GM18505 (cell line): ENCODE measurements around the gene C14orf180.

ENCODE experiments used
- ATAC-seq: cut with Tn5 transposase; IDR thresholded peaks from one replicate; pipeline ENCODE4 v1.9.1; 2021; ENCODE audit not compliant: unreplicated experiment
- POLR2A ChIP-seq: IDR thresholded peaks from 4 replicates; pipeline ENCODE4 v1.6.1; 2011; ENCODE audit warnings: borderline replicate concordance; ENCODE audit not compliant: insufficient read depth, insufficient read length; ENCODE audit errors: extremely low read depth

The C14orf180 gene

DNA sequence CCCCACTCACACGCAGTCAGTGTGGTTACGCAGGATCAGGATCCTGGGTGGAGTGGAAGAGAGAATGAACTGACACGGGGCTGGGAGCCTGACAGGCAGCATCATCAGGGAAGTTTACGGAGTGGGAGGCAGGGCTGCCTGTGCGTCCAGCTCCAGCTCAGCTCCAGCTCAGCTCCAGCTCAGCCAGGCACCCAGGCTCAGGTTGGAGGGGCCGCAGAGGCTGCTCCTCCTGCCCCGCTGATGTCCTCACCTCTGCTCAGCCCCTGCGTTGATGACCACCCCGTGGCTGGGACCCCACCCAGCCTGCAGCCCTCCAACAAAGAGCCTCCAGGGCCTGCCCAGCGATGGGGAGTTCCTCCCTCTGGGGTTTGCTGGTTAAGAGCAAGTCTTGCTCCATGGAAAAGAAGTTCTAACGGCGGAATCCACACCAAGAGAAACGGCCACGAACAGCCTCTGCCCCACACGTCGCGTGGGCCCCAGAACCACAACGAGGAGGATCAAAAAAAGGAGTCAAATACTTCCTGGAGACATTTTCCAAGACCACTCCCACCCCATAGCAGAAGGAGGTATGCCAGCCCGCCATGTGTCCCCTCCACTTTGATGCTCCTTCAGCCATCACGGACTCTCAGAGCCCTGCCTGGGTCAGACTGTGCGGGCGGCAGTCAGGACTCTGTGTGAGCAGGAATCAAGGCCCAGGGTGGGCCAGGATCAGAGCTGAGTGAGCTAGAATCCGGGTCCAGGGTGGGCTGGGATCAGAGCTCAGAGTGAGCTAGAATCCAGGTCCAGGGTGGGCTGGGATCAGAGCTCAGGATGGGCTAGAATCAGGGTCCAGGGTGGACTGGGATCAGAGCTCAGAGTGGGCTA is 17.7 kb upstream of the C14orf180 start:
- ATAC-seq = no peak
- TF ChIP-seq POLR2A = no peak

DNA sequence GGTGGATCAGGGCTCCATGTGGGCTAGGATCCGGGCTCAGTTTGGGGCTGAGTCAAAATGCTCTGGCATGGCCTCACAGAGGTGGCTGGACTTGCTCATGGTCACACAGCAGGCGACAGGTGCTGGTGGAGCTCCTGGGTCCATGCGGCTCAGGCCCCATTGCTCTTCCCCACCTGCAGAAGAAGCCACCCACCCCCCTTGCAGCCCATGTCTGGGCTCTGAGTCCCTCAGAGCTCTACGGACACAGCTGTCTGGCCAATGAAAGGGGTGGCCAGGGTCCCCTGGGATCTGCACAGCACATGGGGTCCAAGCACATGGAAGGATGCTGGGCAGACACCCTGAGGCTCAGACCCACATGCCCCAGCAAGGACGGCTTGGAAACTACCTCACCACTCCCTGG is 17.0 kb upstream of the C14orf180 start:
- no peak for ATAC-seq
- no peak for TF ChIP-seq POLR2A

DNA sequence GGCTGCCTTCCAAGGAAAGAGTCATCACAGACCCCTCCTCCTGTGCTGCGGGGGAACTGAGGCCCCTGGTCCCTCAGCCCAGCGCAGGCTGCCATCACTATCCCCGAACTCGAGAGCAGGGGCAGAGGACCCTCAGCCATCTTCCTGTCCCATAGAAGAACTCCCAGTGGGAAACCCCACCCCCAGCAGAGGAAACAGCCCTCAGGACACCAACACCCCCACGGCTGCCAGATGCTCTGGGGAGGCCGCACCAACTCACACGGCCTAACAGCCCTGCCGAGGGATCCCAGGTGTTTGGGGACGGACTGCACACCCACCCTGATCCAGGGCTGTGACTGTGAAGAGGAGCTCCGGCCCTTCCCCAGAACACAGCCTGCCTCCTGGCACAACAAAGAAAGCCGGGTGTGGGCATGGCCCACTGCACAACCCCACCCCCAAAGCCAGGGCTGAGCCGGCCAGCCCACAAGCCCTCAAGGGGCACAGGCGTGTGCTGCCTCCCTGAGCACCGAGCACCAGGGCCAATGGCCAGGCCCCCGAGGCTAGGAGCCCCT is 16.3 kb upstream of the C14orf180 start:
- ATAC-seq = no peak
- no peak for TF ChIP-seq POLR2A

DNA sequence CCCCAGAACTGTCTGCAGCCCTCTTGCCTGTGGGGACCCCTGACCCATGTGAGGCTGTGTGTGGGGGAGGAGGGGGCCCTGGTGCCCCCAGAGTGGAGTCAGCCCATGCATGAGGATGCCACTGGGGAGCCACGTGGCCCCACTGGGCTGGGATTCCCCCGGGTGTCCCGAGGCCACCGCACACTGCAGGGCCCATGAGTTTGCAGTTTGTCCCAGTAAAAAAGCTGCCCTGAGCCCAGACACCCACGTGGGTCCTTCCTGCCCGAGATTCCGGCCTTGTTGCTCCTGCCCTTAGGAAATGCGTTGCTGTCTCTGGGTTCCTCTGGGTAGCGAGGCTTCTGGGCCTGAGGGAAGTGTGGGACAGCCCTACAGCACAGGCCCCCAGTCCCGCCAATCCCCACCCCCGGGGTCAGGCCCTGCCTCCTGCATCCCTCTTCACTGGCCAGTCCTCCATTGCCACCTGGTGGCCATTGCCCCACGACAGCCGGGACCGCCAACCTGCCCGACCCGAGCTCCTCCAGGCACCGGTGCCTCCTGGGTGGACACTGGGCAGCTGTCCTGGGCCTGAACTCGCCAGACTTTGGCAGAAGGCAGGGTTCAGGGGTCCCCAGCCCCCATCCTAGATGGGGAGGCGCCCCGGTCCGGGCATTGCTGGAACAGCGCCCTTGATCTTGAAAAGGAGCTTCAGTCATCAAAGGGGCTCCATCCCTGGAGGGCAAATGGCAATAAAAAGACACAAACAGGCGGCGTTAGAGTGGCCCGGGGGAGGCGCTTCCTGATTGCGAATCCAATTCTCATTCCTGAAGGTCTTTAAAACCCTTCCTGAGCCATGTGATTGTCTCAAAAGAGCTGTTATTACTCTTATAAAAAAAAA is 15.6 kb upstream of the C14orf180 start:
- ATAC-seq = no peak
- TF ChIP-seq POLR2A = no peak

DNA sequence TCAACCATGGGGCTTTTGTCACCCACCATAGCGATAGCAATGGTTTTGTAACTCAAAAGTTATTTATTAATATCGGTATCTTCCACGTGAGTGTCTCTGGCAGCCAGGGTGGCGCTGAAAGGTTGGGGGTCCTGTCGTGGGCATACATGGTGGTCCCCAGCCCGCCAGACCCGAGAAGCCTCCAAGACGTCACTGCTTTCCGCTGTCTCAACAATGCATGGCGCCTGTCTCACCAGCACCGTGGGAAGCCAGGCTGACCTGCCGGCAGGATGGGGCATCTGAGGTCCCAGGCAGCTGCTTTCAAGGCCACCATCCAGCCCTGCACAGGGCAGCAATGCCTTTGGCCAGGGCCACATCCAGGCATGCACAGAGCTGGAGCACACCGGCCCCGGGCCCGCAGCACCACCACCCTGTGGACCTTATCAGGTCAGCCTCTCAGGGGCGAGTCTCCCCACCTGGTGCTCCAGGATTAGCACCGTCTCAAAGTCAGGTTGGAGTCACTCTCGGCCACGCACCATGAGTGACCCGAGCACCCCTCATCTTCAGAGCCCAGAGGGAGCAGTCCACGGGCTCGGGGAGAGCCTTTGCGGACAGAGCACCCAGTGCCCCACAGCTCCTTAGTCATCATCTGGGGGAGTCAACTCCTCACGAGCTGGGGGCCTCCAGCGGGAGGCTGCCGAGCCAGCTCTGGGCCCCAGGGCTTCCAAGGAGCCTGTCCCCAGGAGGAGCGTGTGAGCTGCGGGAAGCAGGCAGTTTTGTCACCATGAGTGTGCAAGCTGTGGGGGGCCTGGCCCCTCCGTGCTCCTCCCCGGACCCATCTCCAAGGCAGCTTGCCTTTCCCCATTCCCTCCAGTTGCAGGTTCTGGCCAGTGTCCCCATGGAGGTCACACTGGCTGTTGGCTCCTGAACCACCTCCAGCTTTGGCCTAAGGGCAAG is 14.6 kb upstream of the C14orf180 start:
- no peak for TF ChIP-seq POLR2A

DNA sequence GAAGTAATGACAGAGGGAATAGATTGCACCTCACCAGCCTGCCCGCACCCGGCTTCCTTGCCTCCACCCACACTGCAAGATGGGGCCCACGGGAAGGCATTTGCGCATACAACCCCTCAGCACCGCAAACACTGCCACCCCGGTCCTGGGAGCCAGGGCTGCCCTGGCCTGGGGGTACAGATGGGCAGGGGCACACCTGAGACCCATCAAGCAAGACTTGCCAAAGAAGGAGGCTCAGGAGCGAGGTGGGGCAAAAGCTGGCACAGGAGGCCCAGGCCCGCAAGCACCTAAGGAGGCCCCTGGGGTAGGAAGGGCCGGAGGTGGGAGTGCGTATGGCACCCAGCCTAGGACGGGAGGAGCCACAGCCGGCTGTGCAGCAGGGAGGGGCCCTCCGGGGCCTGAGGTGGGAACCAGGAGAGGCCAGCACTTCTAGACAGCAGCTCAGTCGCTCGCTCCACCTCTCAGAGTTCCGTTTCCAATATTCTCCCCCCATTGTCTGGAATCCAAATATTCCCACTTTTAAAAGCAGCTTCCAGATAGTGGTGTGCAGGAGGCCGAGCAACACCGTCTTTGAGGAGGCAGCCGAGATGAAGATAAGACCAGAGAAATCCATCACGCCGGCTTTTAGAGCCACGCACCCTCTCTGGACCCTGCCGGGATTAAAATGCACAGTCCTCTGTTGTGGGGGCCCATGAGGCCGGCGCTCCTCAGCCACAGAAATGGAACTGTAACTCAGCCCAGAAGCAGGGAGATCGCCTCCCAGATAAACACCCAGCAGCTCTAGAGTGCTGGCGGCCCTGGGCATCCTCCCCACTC is 12.2 kb upstream of the C14orf180 start:
- ATAC-seq = no peak
- no peak for TF ChIP-seq POLR2A

More for the DNA sequence above, 14.6 kb upstream of the C14orf180 start:
- no peak for ATAC-seq

DNA sequence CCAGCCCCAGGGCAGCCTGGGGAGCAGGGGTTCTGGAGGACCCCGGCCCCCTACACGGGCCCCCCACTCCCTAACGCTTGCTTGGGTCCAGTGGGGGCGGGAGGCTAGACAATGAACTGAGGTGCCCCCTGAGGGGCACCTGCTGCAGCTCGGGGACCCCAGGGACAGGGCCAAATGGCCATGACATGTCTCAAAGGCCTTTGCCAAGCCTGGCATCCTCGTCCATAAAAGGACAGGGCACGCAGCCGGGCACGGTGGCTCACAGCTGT is 11.7 kb upstream of the C14orf180 start:
- ATAC-seq = no peak
- no peak for TF ChIP-seq POLR2A

DNA sequence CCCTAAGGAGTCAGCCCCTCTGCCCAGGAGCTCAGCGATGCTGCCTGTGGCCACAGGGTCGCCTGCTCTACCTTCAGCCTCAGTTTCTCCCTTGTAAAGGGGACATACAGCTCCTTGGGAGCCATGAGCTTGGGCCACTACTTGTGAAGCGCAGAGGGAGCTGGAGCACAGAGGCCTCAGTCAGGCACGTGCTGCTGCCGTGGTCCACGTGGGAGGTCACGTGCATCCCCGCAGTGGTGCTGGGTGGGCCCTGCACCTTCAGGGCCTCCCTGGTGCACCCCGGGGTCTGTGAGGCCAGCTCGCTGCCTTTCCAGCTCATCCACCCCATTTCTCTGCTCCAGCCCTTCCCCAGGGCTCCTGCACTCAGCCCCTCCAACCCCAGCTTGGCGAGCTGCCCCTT is 10.9 kb upstream of the C14orf180 start:
- ATAC-seq = no peak
- TF ChIP-seq POLR2A = no peak

DNA sequence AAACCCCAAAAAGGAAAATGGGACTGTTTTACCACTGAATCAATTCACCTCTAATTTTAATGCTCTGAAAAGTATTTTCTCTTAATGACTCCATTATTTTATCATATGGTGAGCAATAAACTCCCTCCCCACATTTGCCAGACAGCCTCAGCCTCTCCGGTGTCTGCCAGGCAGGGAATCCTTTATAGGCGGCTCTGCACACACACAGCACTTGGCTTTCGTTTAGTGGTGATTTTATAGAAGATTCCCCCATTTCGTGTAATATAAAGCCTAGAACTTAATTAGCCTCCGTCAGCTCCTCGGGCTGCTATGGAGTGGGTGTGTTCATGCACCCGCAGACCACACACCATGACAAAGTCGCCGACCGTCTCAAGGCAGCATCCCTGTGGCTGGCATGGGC is 10.1 kb upstream of the C14orf180 start:
- no peak for ATAC-seq
- no peak for TF ChIP-seq POLR2A

DNA sequence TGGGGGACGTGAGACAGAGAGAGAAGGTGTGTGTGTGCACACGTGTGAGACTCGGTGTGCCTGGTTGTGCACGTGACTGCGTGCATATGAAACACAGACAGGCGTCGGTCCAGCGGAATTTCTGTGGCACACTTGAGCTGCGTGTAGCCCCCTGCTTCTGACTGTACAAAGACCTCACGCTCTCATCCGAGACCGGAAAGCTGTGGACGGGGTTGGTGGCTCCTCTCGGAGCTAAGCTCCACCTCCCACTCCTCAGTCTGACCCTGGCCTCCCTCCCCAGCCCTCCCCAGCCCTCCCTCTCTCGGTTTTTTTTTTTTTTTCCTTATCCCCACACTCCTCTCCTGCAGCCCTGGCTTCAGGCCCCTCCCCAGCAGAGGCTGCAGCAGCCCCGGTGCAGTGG is 8.3 kb upstream of the C14orf180 start:
- no peak for ATAC-seq
- no peak for TF ChIP-seq POLR2A

DNA sequence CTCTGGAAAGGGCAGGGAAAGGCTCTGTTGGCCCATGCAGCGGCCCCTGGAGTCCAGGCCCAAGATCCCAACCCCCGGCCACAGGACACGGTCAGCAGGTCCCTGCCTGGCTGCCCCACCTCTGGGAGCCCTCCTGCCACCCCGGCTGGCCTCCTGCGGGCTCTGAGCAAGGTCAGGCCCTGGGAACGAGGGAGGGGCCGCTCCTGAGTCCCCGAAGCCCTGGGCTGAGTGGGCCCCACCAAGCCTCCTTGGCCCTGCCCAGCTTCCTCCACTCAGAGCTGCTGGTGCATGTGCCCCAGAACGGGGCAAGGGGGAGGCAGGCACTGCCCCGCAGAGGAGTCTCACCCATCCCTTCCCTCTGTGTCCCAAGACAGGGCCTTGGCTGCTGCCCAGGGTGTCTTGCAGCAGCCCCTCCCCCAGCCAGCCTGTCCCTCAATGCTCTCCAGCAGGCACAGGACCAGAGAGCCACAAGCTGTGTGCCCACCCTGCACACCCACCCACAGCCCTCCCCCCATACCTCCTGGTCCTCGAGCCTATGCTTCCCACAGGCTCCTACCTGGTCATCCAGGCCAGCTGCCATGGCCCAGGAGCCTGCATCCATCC is 7.4 kb upstream of the C14orf180 start:
- ATAC-seq = no peak
- TF ChIP-seq POLR2A = no peak

DNA sequence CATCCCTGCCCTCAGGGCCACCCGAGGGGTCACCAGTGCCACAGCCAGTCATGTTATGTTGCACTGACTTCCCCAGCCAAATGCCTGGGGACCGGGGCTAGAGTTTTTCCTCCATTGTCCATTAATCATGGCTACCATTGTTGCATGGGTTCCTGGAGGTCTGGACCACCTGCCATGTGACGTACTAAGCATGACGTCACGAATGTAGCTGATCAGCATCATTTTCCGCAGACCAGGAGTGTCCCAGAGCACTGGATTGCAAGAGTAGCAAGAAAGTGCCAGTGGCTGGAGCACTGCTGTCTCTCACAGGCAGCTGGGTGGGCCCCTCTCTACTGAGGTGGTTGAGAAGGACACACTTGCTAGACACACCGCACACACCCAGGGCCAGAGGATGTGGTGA is 6.9 kb upstream of the C14orf180 start:
- ATAC-seq = no peak
- no peak for TF ChIP-seq POLR2A
